NOMO-1 (cell line): Measurements from ENCODE around the gene FRAT1.

Source experiments
- DNase-seq, 2 experiments: peaks; one replicate each; lab custom pipeline; 2025; ENCODE audit not compliant: unreplicated experiment in 2 of 2; lab: John Stamatoyannopoulos, UW

Gene FRAT1

DNA sequence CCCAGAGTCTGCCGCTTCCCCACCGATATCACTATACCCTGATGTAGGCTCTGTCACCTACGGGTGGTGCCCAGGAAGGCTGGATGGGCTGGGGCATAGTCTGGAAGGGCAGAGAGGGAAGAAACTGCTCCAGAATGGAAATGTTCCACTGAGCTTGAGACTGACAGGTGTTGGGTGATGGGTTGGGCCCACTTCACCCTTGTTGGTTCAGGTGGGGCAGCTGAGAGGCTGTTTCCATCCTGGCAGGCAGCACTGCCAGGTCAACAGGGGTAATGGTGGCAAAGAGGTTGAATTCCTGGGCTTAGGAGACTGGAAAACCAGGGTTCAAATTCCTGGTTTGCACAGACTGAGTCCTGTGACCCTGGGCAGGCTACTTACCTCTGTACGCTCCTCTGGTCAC, 44.0 kb downstream of the FRAT1 start:
- no peak for DNase-seq

DNA sequence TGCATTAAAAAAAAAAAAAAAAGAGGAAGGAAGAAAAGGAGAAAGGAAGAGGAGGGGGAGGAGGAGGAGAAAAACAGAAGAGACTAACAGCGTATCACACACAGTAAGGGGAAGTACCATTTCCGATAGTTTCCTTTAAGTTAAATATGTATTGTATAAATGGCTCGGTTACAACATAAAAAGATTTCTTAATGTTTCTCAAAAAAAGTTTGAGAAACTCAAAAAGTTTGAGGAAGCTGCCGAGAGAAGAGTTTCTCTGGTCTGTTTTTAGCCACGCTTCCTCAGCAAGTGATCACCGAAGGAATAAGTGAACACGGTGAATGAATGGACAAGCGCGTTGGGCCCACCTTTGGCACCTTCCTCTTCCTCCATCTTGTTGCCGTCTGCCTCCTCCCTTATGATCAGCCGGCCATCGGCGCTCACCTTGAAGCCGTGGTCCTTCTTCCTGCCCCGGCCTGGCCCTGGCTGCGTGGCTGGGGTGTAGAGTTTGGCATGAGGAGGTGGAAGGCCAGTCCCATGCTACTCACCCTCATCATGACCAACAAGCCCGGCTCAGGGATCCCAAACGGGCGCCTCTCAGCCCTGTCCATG, 46.8 kb downstream of the FRAT1 start:
- DNase-seq = peak; percentile 86 to 99

DNA sequence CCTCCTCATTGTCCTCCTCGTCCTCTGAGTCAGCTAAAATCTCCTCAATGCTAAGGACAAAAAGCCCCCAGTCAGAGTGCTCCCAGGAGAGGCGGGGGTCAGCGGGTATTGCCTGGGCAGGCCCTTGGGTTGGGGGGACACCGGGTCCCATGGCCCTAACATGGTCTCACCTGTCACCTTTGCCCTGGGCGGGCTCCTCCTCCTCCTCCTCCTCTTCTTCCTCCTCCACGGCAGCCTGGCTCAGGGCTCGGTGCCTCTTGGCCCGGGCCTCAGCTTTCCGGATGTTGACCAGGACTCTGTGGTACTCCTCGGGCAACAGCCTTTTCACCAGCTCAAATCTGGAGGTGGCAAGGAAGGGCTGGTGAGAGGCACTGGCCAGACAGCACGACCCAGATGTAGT, 47.5 kb downstream of the FRAT1 start:
- no peak for DNase-seq

DNA sequence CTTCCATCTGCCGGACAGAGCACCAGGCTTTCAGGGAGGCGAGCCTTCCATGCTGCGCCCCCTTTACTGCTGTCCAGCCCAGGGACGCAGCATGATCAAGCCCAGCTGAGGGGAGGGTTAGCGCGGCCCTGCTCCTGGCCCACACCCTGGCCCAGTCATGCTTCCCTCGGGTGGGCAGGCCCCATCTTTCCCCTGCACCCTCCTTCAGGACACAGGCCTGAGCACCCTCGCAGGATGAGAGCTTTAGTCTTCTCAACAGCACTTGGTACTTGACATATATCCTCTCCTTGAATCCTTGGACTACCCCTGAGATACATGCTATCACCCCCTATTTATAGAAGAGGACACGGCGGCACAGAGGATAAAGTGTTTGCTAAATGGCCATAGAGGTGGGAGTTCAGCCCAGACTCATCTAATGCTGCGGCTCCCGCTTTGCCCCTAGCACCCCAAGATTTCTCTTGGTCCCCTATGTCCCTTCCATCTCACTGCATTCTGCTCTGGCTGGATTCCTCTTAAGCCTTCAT, 48.1 kb downstream of the FRAT1 start:
- DNase-seq = no peak
